Caco-2 (cell line): ENCODE data around the gene SPOCK1. TPM values are rescaled to one million over a fixed set of nuclear protein-coding genes. Genes with fewer than 3 reads are reported as not detected.

ENCODE experiments used
- BruUV-seq: library from RNA; stranded (reverse); fragments of 400-500 nt; replicated peaks from 2 replicates; lab custom pipeline; 2021; lab: Mats Ljungman, UMichigan
- CTCF ChIA-PET: fragments of 300-600 bp; sonication (Branson Sonifier 250); formaldehyde crosslinking; loops from one replicate; lab custom pipeline; 2022; ENCODE audit warnings: antibody characterized with exemption; lab: Charles Lee
- POLR2A ChIA-PET: fragments of 300-600 bp; sonication (Branson Sonifier 250); formaldehyde crosslinking; loops from one replicate; lab custom pipeline; 2022; ENCODE audit warnings: antibody characterized with exemption; lab: Charles Lee
- DNase-seq, 2 experiments: peaks; one replicate each; pipeline versions ENCODE4 v3.0.0 to v3.0.0-alpha.2; 2020 to 2022
- H3K27me3 ChIP-seq: replicated peaks from 2 replicates; pipeline ENCODE4 v1.6.0; 2011; ENCODE audit warnings: low read length; ENCODE audit not compliant: control insufficient read depth, insufficient read depth
- H3K36me3 ChIP-seq: 2 replicates; pipeline ENCODE4 v1.5.1; 2011; ENCODE audit warnings: low read length; ENCODE audit not compliant: control insufficient read depth, insufficient read depth
- H3K4me1 ChIP-seq: fragments of 250-450 bp; sonication (Bioruptor Pico); 2 replicates; pipeline ENCODE4 v1.5.1; 2020; ENCODE audit warnings: mild to moderate bottlenecking
- H3K4me3 ChIP-seq: 2 replicates; pipeline ENCODE4 v1.5.1; 2011; ENCODE audit warnings: low read depth, mild to moderate bottlenecking, control low read depth, low read length
- H3K9me3 ChIP-seq: fragments of 250-450 bp; sonication (Bioruptor Pico); 2 replicates; pipeline ENCODE4 v1.5.1; 2020; ENCODE audit warnings: mild to moderate bottlenecking, moderate library complexity
- H3K27ac Mint-ChIP-seq: one replicate; pipeline ENCODE4 v1.8.0; 2022; ENCODE audit warnings: mixed read lengths; ENCODE audit not compliant: unreplicated experiment
- H3K27me3 Mint-ChIP-seq: one replicate; pipeline ENCODE4 v1.8.0; 2022; ENCODE audit warnings: mixed read lengths; ENCODE audit not compliant: insufficient read depth, unreplicated experiment
- H3K36me3 Mint-ChIP-seq: one replicate; pipeline ENCODE4 v1.8.0; 2022; ENCODE audit warnings: mild to moderate bottlenecking, mixed read lengths; ENCODE audit not compliant: insufficient read depth, unreplicated experiment
- H3K4me1 Mint-ChIP-seq: one replicate; pipeline ENCODE4 v1.8.0; 2022; ENCODE audit warnings: low read depth, mixed read lengths; ENCODE audit not compliant: unreplicated experiment
- H3K4me3 Mint-ChIP-seq: one replicate; pipeline ENCODE4 v1.8.0; 2022; ENCODE audit warnings: mild to moderate bottlenecking, moderate library complexity, mixed read lengths; ENCODE audit not compliant: unreplicated experiment
- H3K9me3 Mint-ChIP-seq: one replicate; pipeline ENCODE4 v1.8.0; 2022; ENCODE audit warnings: mixed read lengths; ENCODE audit not compliant: unreplicated experiment
- CTCF ChIP-seq, 2 experiments: fragments of 200-600 bp in 1 of 2; IDR thresholded peaks; 1 replicate in 1 of 2; 2 replicates in 1 of 2; pipeline versions ENCODE4 v1.5.1 to v1.8.0; 2011 to 2022; ENCODE audit warnings: antibody characterized with exemption in 1 of 2, control low read depth in 1 of 2, inconsistent platforms in 1 of 2, low read depth in 1 of 2, low read length in 1 of 2, mild to moderate bottlenecking in 1 of 2, moderate library complexity in 1 of 2; ENCODE audit not compliant: insufficient read depth in 1 of 2, severe bottlenecking in 1 of 2, unreplicated experiment in 1 of 2
- intact Hi-C: fragments of 100-400 bp; cut with micrococcal nuclease; formaldehyde crosslinking; loops from one replicate; pipeline ENCODE4 v1.10.0; 2022; ENCODE audit not compliant: unreplicated experiment
- total RNA-seq: library from RNA; stranded (reverse); gene quantifications from 2 replicates; pipeline ENCODE4 v1.2.3, GENCODE V29; 2022

The SPOCK1 gene
- total RNA-seq, 1 experiment from 2014 or later: not detected

GRCh38 chr5:137072361-137073115 lies 426.6 kb downstream of the SPOCK1 start:
- intact Hi-C loops: no loop called here
- Histone ChIP-seq H3K36me3 (no peaks in the 10 kb centered on the region), H3K4me1 (no peaks in the 10 kb centered on the region), H3K27me3 (no peaks in the 10 kb centered on the region; the same call in 1 of the 2 replicates), H3K4me3 (no peak overlapping the region), H3K9me3 (no peaks in the 10 kb centered on the region)
- POLR2A ChIA-PET: no interaction called here
- Mint-ChIP-seq H3K4me1 (no peaks in the 10 kb centered on the region), H3K36me3 (no peaks in the 10 kb centered on the region), H3K27me3 (peaks cover 21% of the 10 kb centered on the region), H3K27ac (no peak overlapping the region), H3K9me3 (no peaks in the 10 kb centered on the region), H3K4me3 (no peak overlapping the region)
- no peak for DNase-seq
- no peak for TF ChIP-seq CTCF (IDR thresholded peaks at IDR 0.05; ENCODE audit: insufficient read depth in 1 of 2, low read depth in 1 of 2, low read length in 1 of 2, severe bottlenecking in 1 of 2, unreplicated experiment in 1 of 2)
- no TSS peak for BruUV-seq
- CTCF ChIA-PET: no interaction called here

- ChIA-PET POLR2A (no interaction called here), CTCF (no interaction called here)
- Mint-ChIP-seq H3K4me1 (no peaks in the 10 kb centered on the region), H3K9me3 (no peaks in the 10 kb centered on the region), H3K36me3 (no peaks in the 10 kb centered on the region), H3K27me3 (peaks cover 21% of the 10 kb centered on the region), H3K27ac (no peak overlapping the region), H3K4me3 (no peak overlapping the region)
- H3K4me1 ChIP-seq: no peaks in the 10 kb centered on the region
- no peak for DNase-seq
- H3K27me3 ChIP-seq: no peaks in the 10 kb centered on the region; the same call in 1 of the 2 replicates
- H3K36me3 ChIP-seq: no peaks in the 10 kb centered on the region
- intact Hi-C loops: no loop called here
- H3K4me3 ChIP-seq: no peak overlapping the region
- no TSS peak for BruUV-seq
- H3K9me3 ChIP-seq: no peaks in the 10 kb centered on the region
- no peak for TF ChIP-seq CTCF (IDR thresholded peaks at IDR 0.05; ENCODE audit: insufficient read depth in 1 of 2, low read depth in 1 of 2, low read length in 1 of 2, severe bottlenecking in 1 of 2, unreplicated experiment in 1 of 2)
Measured at GRCh38 chr5:137071931-137072330, 427.2 kb downstream of the SPOCK1 start.

- Mint-ChIP-seq H3K9me3 (no peaks in the 10 kb centered on the region), H3K27me3 (peaks cover 21% of the 10 kb centered on the region), H3K4me1 (no peaks in the 10 kb centered on the region), H3K27ac (no peak overlapping the region), H3K36me3 (no peaks in the 10 kb centered on the region), H3K4me3 (no peak overlapping the region)
- ChIA-PET CTCF (interaction anchor here (0.6 kb wide), 1 partner anchor 144 kb away, joined by 3 read pairs; no protein-coding TSS in a partner anchor), POLR2A (no interaction called here)
- Histone ChIP-seq H3K36me3 (no peaks in the 10 kb centered on the region), H3K27me3 (no peaks in the 10 kb centered on the region; the same call in 1 of the 2 replicates), H3K4me3 (no peak overlapping the region), H3K9me3 (no peaks in the 10 kb centered on the region), H3K4me1 (no peaks in the 10 kb centered on the region)
- intact Hi-C loops: no loop called here
- TF ChIP-seq CTCF (IDR thresholded peaks at IDR 0.05; ENCODE audit: insufficient read depth in 1 of 2, low read depth in 1 of 2, low read length in 1 of 2, severe bottlenecking in 1 of 2, unreplicated experiment in 1 of 2): no peak
- no TSS peak for BruUV-seq
- no peak for DNase-seq
Measured at GRCh38 chr5:137071526-137071925, 427.6 kb downstream of the SPOCK1 start.
